ENCODE data around the gene CHRD.

CHRD gene

DNA sequence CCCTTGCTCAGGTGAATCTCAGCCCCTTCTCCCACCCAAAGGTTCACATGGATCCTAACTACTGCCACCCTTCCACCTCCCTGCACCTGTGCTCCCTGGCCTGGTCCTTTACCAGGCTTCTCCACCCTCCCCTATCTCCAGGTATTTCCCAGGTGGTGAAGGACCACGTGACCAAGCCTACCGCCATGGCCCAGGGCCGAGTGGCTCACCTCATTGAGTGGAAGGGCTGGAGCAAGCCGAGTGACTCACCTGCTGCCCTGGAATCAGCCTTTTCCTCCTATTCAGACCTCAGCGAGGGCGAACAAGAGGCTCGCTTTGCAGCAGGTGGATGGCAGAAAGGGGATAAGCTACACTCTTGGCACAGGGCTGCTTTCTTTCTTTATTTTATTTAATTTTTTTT is 37.9 kb upstream of the CHRD start:
- Histone ChIP-seq H3K4me2 (ENCODE audit: low read length) (no peak overlapping the region), H3K36me3 (ENCODE audit: control insufficient read depth, low read length) (no peaks in the 10 kb centered on the region), H3K4me3 (ENCODE audit: low read length) (no peak overlapping the region), H3F3A (ENCODE audit: control insufficient read depth, insufficient read depth) (peaks cover 5% of the 10 kb centered on the region; the same call in 1 of the 2 replicates), H3K4me1 (ENCODE audit: control insufficient read depth, low read length) (peaks cover 10% of the 10 kb centered on the region; the same call in 1 of the 2 replicates), H3K9me2 (replicated peaks; ENCODE audit: control insufficient read depth, low read length) (no peaks in the 10 kb centered on the region), H3K27me3 (ENCODE audit: control insufficient read depth, low read length) (peaks cover 3% of the 10 kb centered on the region; the same call in 1 of the 2 replicates), H3K27ac (ENCODE audit: low read depth, low read length) (no peak overlapping the region), H4K20me1 (ENCODE audit: control insufficient read depth, insufficient read depth, low read depth, low read length) (peaks cover 1% of the 10 kb centered on the region), H3K79me2 (ENCODE audit: control insufficient read depth, low read length) (no peaks in the 10 kb centered on the region), H3K9me3 (ENCODE audit: control insufficient read depth, insufficient read depth, low read length) (no peaks in the 10 kb centered on the region)
- TF ChIP-seq, protein P1, sequence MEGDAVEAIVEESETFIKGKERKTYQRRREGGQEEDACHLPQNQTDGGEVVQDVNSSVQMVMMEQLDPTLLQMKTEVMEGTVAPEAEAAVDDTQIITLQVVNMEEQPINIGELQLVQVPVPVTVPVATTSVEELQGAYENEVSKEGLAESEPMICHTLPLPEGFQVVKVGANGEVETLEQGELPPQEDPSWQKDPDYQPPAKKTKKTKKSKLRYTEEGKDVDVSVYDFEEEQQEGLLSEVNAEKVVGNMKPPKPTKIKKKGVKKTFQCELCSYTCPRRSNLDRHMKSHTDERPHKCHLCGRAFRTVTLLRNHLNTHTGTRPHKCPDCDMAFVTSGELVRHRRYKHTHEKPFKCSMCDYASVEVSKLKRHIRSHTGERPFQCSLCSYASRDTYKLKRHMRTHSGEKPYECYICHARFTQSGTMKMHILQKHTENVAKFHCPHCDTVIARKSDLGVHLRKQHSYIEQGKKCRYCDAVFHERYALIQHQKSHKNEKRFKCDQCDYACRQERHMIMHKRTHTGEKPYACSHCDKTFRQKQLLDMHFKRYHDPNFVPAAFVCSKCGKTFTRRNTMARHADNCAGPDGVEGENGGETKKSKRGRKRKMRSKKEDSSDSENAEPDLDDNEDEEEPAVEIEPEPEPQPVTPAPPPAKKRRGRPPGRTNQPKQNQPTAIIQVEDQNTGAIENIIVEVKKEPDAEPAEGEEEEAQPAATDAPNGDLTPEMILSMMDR (IDR thresholded peaks at IDR 0.05; ENCODE audit: low read depth, low read length, poor library complexity, severe bottlenecking), result no peak
- TF ChIP-seq EZH2phosphoT487 (IDR thresholded peaks at IDR 0.05; ENCODE audit: borderline replicate concordance, low read length), result no peak

GRCh38 chr3:184343200-184343876 is 36.5 kb upstream of the CHRD start:
- Histone ChIP-seq H3K4me1 (ENCODE audit: control insufficient read depth, low read length) (peaks cover 7% of the 10 kb centered on the region; the same call in 1 of the 2 replicates), H3K4me2 (ENCODE audit: low read length) (no peak overlapping the region), H3K9me3 (ENCODE audit: control insufficient read depth, insufficient read depth, low read length) (no peaks in the 10 kb centered on the region), H3K9me2 (replicated peaks; ENCODE audit: control insufficient read depth, low read length) (no peaks in the 10 kb centered on the region), H3K4me3 (ENCODE audit: low read length) (no peak overlapping the region), H3K27me3 (ENCODE audit: control insufficient read depth, low read length) (peaks cover 3% of the 10 kb centered on the region; the same call in 1 of the 2 replicates), H3K36me3 (ENCODE audit: control insufficient read depth, low read length) (no peaks in the 10 kb centered on the region), H4K20me1 (ENCODE audit: control insufficient read depth, insufficient read depth, low read depth, low read length) (no peaks in the 10 kb centered on the region), H3K79me2 (ENCODE audit: control insufficient read depth, low read length) (no peaks in the 10 kb centered on the region), H3K27ac (ENCODE audit: low read depth, low read length) (no peak overlapping the region), H3F3A (ENCODE audit: control insufficient read depth, insufficient read depth) (no peaks in the 10 kb centered on the region)
- TF ChIP-seq, protein P1 (IDR thresholded peaks at IDR 0.05; ENCODE audit: low read depth, low read length, poor library complexity, severe bottlenecking), result no peak
- no peak for TF ChIP-seq EZH2phosphoT487 (IDR thresholded peaks at IDR 0.05; ENCODE audit: borderline replicate concordance, low read length)

- TF ChIP-seq, protein P1 (IDR thresholded peaks at IDR 0.05; ENCODE audit: low read depth, low read length, poor library complexity, severe bottlenecking), result no peak
- TF ChIP-seq EZH2phosphoT487 (IDR thresholded peaks at IDR 0.05; ENCODE audit: borderline replicate concordance, low read length), result no peak
Measured at GRCh38 chr3:184344579-184345316, 35.1 kb upstream of the CHRD start.

More at GRCh38 chr3:184344579-184345316, 35.1 kb upstream of the CHRD start:
- Histone ChIP-seq H3K4me1 (ENCODE audit: control insufficient read depth, low read length) (no peaks in the 10 kb centered on the region), H3K79me2 (ENCODE audit: control insufficient read depth, low read length) (no peaks in the 10 kb centered on the region), H3K27ac (ENCODE audit: low read depth, low read length) (no peak overlapping the region), H3K9me3 (ENCODE audit: control insufficient read depth, insufficient read depth, low read length) (no peaks in the 10 kb centered on the region), H4K20me1 (ENCODE audit: control insufficient read depth, insufficient read depth, low read depth, low read length) (no peaks in the 10 kb centered on the region), H3K27me3 (ENCODE audit: control insufficient read depth, low read length) (no peaks in the 10 kb centered on the region), H3K36me3 (ENCODE audit: control insufficient read depth, low read length) (no peaks in the 10 kb centered on the region), H3K4me3 (ENCODE audit: low read length) (no peak overlapping the region), H3F3A (ENCODE audit: control insufficient read depth, insufficient read depth) (no peaks in the 10 kb centered on the region), H3K4me2 (ENCODE audit: low read length) (no peak overlapping the region), H3K9me2 (replicated peaks; ENCODE audit: control insufficient read depth, low read length) (no peaks in the 10 kb centered on the region)

Data from DOHH2 (cell line).